H1 (cell line): ENCODE results near the gene EHBP1. TPM values are rescaled to one million over a fixed set of nuclear protein-coding genes. Genes with fewer than 3 reads are reported as not detected.

ENCODE experiments used
- CTCF ChIA-PET: fragments of 300-600 bp; sonication (Branson Sonifier 250); formaldehyde crosslinking; loops from one replicate; lab custom pipeline; 2021; ENCODE audit not compliant: partially characterized antibody; lab: Charles Lee
- POLR2A ChIA-PET: fragments of 300-600 bp; sonication (Branson Sonifier 250); formaldehyde crosslinking; loops from one replicate; lab custom pipeline; 2021; ENCODE audit warnings: inconsistent platforms; ENCODE audit not compliant: partially characterized antibody; lab: Charles Lee
- DNase-seq, 2 experiments: peaks; one replicate each; pipeline versions ENCODE4 v3.0.0 to v3.0.0-alpha.2; 2010 to 2022; ENCODE audit warnings: low spot score in 2 of 2, low read depth in 1 of 2, mixed read lengths in 1 of 2
- FAIRE-seq: peaks from 2 replicates; lab custom pipeline; 2011; peaks lifted over from hg19 to GRCh38; lab: Jason Lieb, UNC
- H2AFZ ChIP-seq: 2 replicates; pipeline ENCODE4 v1.8.1; 2012; ENCODE audit warnings: low read length, inconsistent platforms
- H2AK5ac ChIP-seq: 2 replicates; pipeline ENCODE4 v1.6.1; 2013; ENCODE audit warnings: low read depth, low read length
- H2BK120ac ChIP-seq: replicated peaks from 2 replicates; pipeline ENCODE3; 2013; ENCODE audit warnings: low read depth, low read length, inconsistent platforms
- H2BK12ac ChIP-seq: 2 replicates; pipeline ENCODE4 v1.6.1; 2013; ENCODE audit warnings: low read depth, low read length
- H2BK15ac ChIP-seq: 2 replicates; pipeline ENCODE4 v1.6.1; 2013; ENCODE audit warnings: low read length
- H2BK20ac ChIP-seq: 2 replicates; pipeline ENCODE4 v1.6.1; 2013; ENCODE audit warnings: low read length
- H2BK5ac ChIP-seq: 2 replicates; pipeline ENCODE4 v1.6.1; 2013; ENCODE audit warnings: low read depth, low read length
- H3K14ac ChIP-seq: 2 replicates; pipeline ENCODE4 v1.6.1; 2013; ENCODE audit warnings: inconsistent platforms; ENCODE audit not compliant: insufficient read length
- H3K18ac ChIP-seq: 2 replicates; pipeline ENCODE4 v1.6.1; 2013; ENCODE audit warnings: low read length; ENCODE audit errors: extremely low read depth
- H3K23ac ChIP-seq: 2 replicates; pipeline ENCODE4 v1.6.1; 2013; ENCODE audit warnings: inconsistent platforms; ENCODE audit not compliant: insufficient read length
- H3K23me2 ChIP-seq: 2 replicates; pipeline ENCODE4 v1.6.1; 2013; ENCODE audit warnings: low read depth, low read length
- H3K27ac ChIP-seq: 2 replicates; pipeline ENCODE4 v1.6.1; 2011; ENCODE audit warnings: low read depth, low read length, inconsistent platforms
- H3K27me3 ChIP-seq, 4 experiments: replicated peaks in 1 of 4; 1 replicate in 1 of 4; 2 replicates in 3 of 4; pipeline versions ENCODE4 v1.6.1 to v1.8.1; 2011 to 2013; ENCODE audit warnings: low read length in 3 of 4, mild to moderate bottlenecking in 3 of 4, inconsistent platforms in 2 of 4, mixed read lengths in 2 of 4, moderate library complexity in 1 of 4; ENCODE audit not compliant: control insufficient read depth in 3 of 4, insufficient read depth in 3 of 4; ENCODE audit errors: extremely low read depth in 1 of 4
- H3K36me3 ChIP-seq, 4 experiments: 2 replicates each; pipeline versions ENCODE4 v1.6.1 to v1.8.1; 2011 to 2013; ENCODE audit warnings: mild to moderate bottlenecking in 4 of 4, low read length in 3 of 4, moderate library complexity in 2 of 4, control low read depth in 1 of 4, inconsistent platforms in 1 of 4; ENCODE audit not compliant: insufficient read depth in 4 of 4, control insufficient read depth in 2 of 4
- H3K4ac ChIP-seq: replicated peaks from 2 replicates; pipeline ENCODE3; 2013; ENCODE audit warnings: low read length, low read depth, mixed read lengths, inconsistent platforms; ENCODE audit not compliant: insufficient read length
- H3K4me1 ChIP-seq, 4 experiments: replicated peaks in 1 of 4; 1 replicate in 1 of 4; 2 replicates in 3 of 4; pipeline versions ENCODE4 v1.6.1 to v1.8.1; 2011 to 2013; ENCODE audit warnings: low read length in 3 of 4, inconsistent platforms in 2 of 4, mixed read lengths in 1 of 4; ENCODE audit not compliant: insufficient read depth in 4 of 4, control insufficient read depth in 3 of 4
- H3K4me2 ChIP-seq, 2 experiments: 2 replicates each; pipeline versions ENCODE4 v1.6.1 to v1.8.1; 2011 to 2013; ENCODE audit warnings: low read depth in 2 of 2, low read length in 2 of 2, control low read depth in 1 of 2, inconsistent platforms in 1 of 2, mild to moderate bottlenecking in 1 of 2; ENCODE audit not compliant: insufficient read depth in 1 of 2
- H3K4me3 ChIP-seq, 4 experiments: fragments of 200-600, 300-600 bp in 1 of 4; sonication (generic), shearing (Covaris generic), sonication (Bioruptor Twin) in 1 of 4; 2 replicates each; pipeline versions ENCODE4 v1.5.1 to v1.8.1; 2011 to 2016; ENCODE audit warnings: low read length in 4 of 4, low read depth in 3 of 4, control low read depth in 2 of 4, inconsistent platforms in 2 of 4, mild to moderate bottlenecking in 2 of 4, mixed read lengths in 1 of 4, moderate library complexity in 1 of 4; ENCODE audit not compliant: insufficient read depth in 2 of 4; ENCODE audit errors: extremely low read depth in 1 of 4
- H3K56ac ChIP-seq: replicated peaks from 2 replicates; pipeline ENCODE3; 2013; ENCODE audit warnings: low read depth, mild to moderate bottlenecking, mixed read lengths, low read length, inconsistent platforms; ENCODE audit not compliant: insufficient read length
- H3K79me1 ChIP-seq: 2 replicates; pipeline ENCODE4 v1.6.1; 2013; ENCODE audit warnings: low read depth, low read length, control low read depth
- H3K79me2 ChIP-seq, 2 experiments: 2 replicates each; pipeline versions ENCODE4 v1.6.1 to v1.8.1; 2012 to 2013; ENCODE audit warnings: low read length in 2 of 2, mild to moderate bottlenecking in 2 of 2, inconsistent platforms in 1 of 2; ENCODE audit not compliant: insufficient read depth in 2 of 2, control insufficient read depth in 1 of 2
- H3K9ac ChIP-seq, 4 experiments: replicated peaks in 1 of 4; 1 replicate in 1 of 4; 2 replicates in 3 of 4; pipeline versions ENCODE4 v1.6.1 to v1.8.1; 2011 to 2013; ENCODE audit warnings: low read depth in 3 of 4, low read length in 3 of 4, control low read depth in 2 of 4, mild to moderate bottlenecking in 2 of 4, moderate library complexity in 2 of 4, inconsistent platforms in 1 of 4; ENCODE audit errors: extremely low read depth in 1 of 4
- H3K9me3 ChIP-seq, 2 experiments: 2 replicates each; pipeline versions ENCODE4 v1.6.1 to v1.8.1; 2012 to 2013; ENCODE audit warnings: mild to moderate bottlenecking in 2 of 2, moderate library complexity in 2 of 2, control low read depth in 1 of 2, inconsistent platforms in 1 of 2, low read depth in 1 of 2, low read length in 1 of 2, mixed read lengths in 1 of 2; ENCODE audit not compliant: insufficient read depth in 2 of 2
- H4K20me1 ChIP-seq, 2 experiments: replicated peaks in 1 of 2; 2 replicates each; pipeline versions ENCODE3 to v1.8.1; 2011 to 2013; ENCODE audit warnings: inconsistent platforms in 2 of 2, low read length in 2 of 2, mild to moderate bottlenecking in 1 of 2; ENCODE audit not compliant: insufficient read depth in 2 of 2, control insufficient read depth in 1 of 2
- H4K5ac ChIP-seq: 2 replicates; pipeline ENCODE4 v1.6.1; 2013; ENCODE audit warnings: low read length, low read depth, mixed read lengths, inconsistent platforms; ENCODE audit not compliant: insufficient read length
- H4K8ac ChIP-seq: 2 replicates; pipeline ENCODE4 v1.8.0; 2013; ENCODE audit warnings: mild to moderate bottlenecking, moderate library complexity, low read length, inconsistent platforms; ENCODE audit not compliant: insufficient read depth; ENCODE audit errors: extremely low read depth
- H4K91ac ChIP-seq: replicated peaks from 2 replicates; pipeline ENCODE3; 2013; ENCODE audit warnings: low read length, mixed read lengths, inconsistent platforms; ENCODE audit not compliant: insufficient read length
- ATF2 ChIP-seq: IDR thresholded peaks from 2 replicates; pipeline ENCODE4 v1.6.1; 2012; ENCODE audit warnings: low read length, inconsistent platforms
- CBX5 ChIP-seq: fragments of 300-800, 300-1000 bp; sonication (generic); IDR thresholded peaks from 2 replicates; pipeline ENCODE4 v1.7.1; 2016; ENCODE audit warnings: antibody characterized with exemption, low read length, low read depth
- EGR1 ChIP-seq: IDR thresholded peaks from 2 replicates; pipeline ENCODE4 v1.6.1; 2011; ENCODE audit warnings: low read depth, low read length, borderline replicate concordance
- GABPA ChIP-seq: IDR thresholded peaks from 2 replicates; pipeline ENCODE4 v1.6.1; 2011; ENCODE audit warnings: mild to moderate bottlenecking, low read length, moderate library complexity, borderline replicate concordance; ENCODE audit not compliant: insufficient read depth
- MAX ChIP-seq: IDR thresholded peaks from 2 replicates; pipeline ENCODE4 v1.6.1; 2012; ENCODE audit warnings: inconsistent platforms
- SIX5 ChIP-seq: IDR thresholded peaks from 2 replicates; pipeline ENCODE4 v1.6.1; 2011; ENCODE audit warnings: mild to moderate bottlenecking, low read depth, low read length
- WGBS, 2 experiments: shearing (Covaris generic) in 1 of 2; methylation state at CpG; one replicate each; pipeline versions ENCODE4 v1.1.6 to v1.1.7; 2013 to 2015; ENCODE audit warnings: low lambda C conversion rate in 2 of 2, mixed read lengths in 2 of 2, inconsistent platforms in 1 of 2, low coverage in 1 of 2, missing lambda C conversion rate in 1 of 2; ENCODE audit not compliant: insufficient replicate concordance in 2 of 2, insufficient coverage in 1 of 2, insufficient read length in 1 of 2; ENCODE audit errors: extremely low coverage in 1 of 2, missing lambda C conversion rate in 1 of 2; 5-methylcytosine and 5-hydroxymethylcytosine counted together
- polyA plus RNA-seq, 7 experiments: library from polyadenylated mRNA; depleted of rRNA in 3 of 7; stranded (reverse) in 5 of 7; unstranded in 2 of 7; fragments of >200 nt in 5 of 7; fragments of 200-250 nt in 2 of 7; gene quantifications; 1 replicate in 5 of 7; 2 replicates in 1 of 7; 4 replicates in 1 of 7; pipeline versions ENCODE4 v1.2.1 to v1.2.3, GENCODE V29; 2011 to 2013; ENCODE audit warnings: missing spikeins in 2 of 7, mixed read lengths in 2 of 7
- total RNA-seq: library from RNA; stranded (reverse); fragmentation: NEBNext Ultra II Directional; extraction: Animal tissue kit (Norgen Biotek cat#: 25700); gene quantifications from 2 replicates; pipeline ENCODE4 v1.2.1, GENCODE V29; 2021

EHBP1 gene
- total and polyA plus RNA-seq, 2 of the 8 experiments (the other 6 are each of a cell fraction or from before 2014, with no cell fraction given) = 12.0 to 64.1 TPM

GRCh38 chr2:62883629-62884028, 178.1 kb downstream of the EHBP1 start:
- Histone ChIP-seq H3K79me1 (no peaks in the 10 kb centered on the region), H4K8ac (no peak overlapping the region), H2BK15ac (no peak overlapping the region), H3K4me3 (no peak overlapping the region), H2BK5ac (no peak overlapping the region), H3K9ac (no peak overlapping the region), H4K5ac (no peak overlapping the region), H3K27ac (no peak overlapping the region), H3K18ac (no peak overlapping the region), H2BK20ac (no peak overlapping the region)
- 95% methylated on average over 7 of the region's 7 CpGs; no CpG with 5 or more reads in 1 of the 2 experiments for WGBS, 2 experiments
- TF ChIP-seq GABPA = no peak
- TF ChIP-seq MAX = no peak
- no peak for TF ChIP-seq SIX5
- no peak for TF ChIP-seq EGR1
- no peak for TF ChIP-seq CBX5
- TF ChIP-seq ATF2 = no peak
- TF ChIP-seq, all 59 proteins: peak for 0
- POLR2A ChIA-PET = no interaction called here
- no peak for FAIRE-seq
- Histone ChIP-seq H3K56ac (no peak overlapping the region), H2AFZ (no peak overlapping the region), H2BK12ac (no peak overlapping the region), H2AK5ac (no peak overlapping the region), H3K4me2 (no peak overlapping the region), H4K20me1 (peaks cover 0 to 3% of the 10 kb centered on the region in 2 experiments), H3K4ac (no peak overlapping the region), H3K79me2 (no peaks in the 10 kb centered on the region), H2BK120ac (no peak overlapping the region), H4K91ac (no peak overlapping the region), H3K27me3 (no peaks in the 10 kb centered on the region), H3K23ac (no peak overlapping the region), H3K4me1 (no peaks in the 10 kb centered on the region; a peak in 1 of 7 replicates), H3K14ac (no peak overlapping the region), H3K23me2 (no peaks in the 10 kb centered on the region; the same call in 1 of the 2 replicates), H3K36me3 (peaks cover 0 to 4% (median 2%) of the 10 kb centered on the region in 4 experiments; a peak in 1 of 8 replicates), H3K9me3 (no peaks in the 10 kb centered on the region; a peak in 1 of 4 replicates)
- DNase-seq = no peak
- CTCF ChIA-PET = no interaction called here
